CD4-positive, alpha-beta T cell treated with Interleukin-21 for 1 hour (primary cell): Measurements from ENCODE around the gene BLM.
"Not testable (repeated sequence)": the region's sequence is repeated elsewhere in the genome, so short reads cannot be mapped to it uniquely, and the experiment has no call there.

Source experiments
- DNase-seq: peaks from one replicate; pipeline ENCODE4 v3.0.0-alpha.2; 2020

BLM gene

GRCh38 chr15:90716976-90717821 lies at the start of gene BLM:
Gene BLM, plus strand, starts transcription at chr15:90717346. Its CDS starts 30,047 bp downstream, at chr15:90747393.
- DNase-seq, result peak; percentile 97

- DNase-seq, result not testable (repeated sequence)
Observed at GRCh38 chr15:90667755-90668345, 49.3 kb upstream of the BLM start.

- DNase-seq, result not testable (repeated sequence)
Observed at GRCh38 chr15:90670631-90671030, 46.5 kb upstream of the BLM start.

GRCh38 chr15:90671216-90671615 lies 45.9 kb upstream of the BLM start:
- no peak for DNase-seq

- DNase-seq, result not testable (repeated sequence)
Observed at GRCh38 chr15:90673357-90673756, 43.8 kb upstream of the BLM start.

- no peak for DNase-seq
Observed at GRCh38 chr15:90674476-90674875, 42.7 kb upstream of the BLM start.

- DNase-seq, result no peak
Observed at GRCh38 chr15:90675464-90675863, 41.7 kb upstream of the BLM start.

- peak; percentile 39 for DNase-seq
Observed at GRCh38 chr15:90677807-90678790, 39.0 kb upstream of the BLM start.

GRCh38 chr15:90679959-90680358 lies 37.2 kb upstream of the BLM start:
- no peak for DNase-seq

GRCh38 chr15:90680371-90680935 lies 36.7 kb upstream of the BLM start:
- no peak for DNase-seq

GRCh38 chr15:90681056-90681455 lies 36.1 kb upstream of the BLM start:
- no peak for DNase-seq

GRCh38 chr15:90681480-90681879 lies 35.7 kb upstream of the BLM start:
- no peak for DNase-seq

GRCh38 chr15:90683371-90683770 lies 33.8 kb upstream of the BLM start:
- no peak for DNase-seq

GRCh38 chr15:90683876-90684275 lies 33.3 kb upstream of the BLM start:
- no peak for DNase-seq

- DNase-seq, result no peak
Observed at GRCh38 chr15:90684281-90684680, 32.9 kb upstream of the BLM start.

GRCh38 chr15:90685591-90686434 lies 31.3 kb upstream of the BLM start:
- DNase-seq, result no peak

GRCh38 chr15:90686435-90687218 lies 30.5 kb upstream of the BLM start:
- peak; percentile 41 for DNase-seq

GRCh38 chr15:90689326-90689961 lies 27.7 kb upstream of the BLM start:
- DNase-seq, result not testable (repeated sequence)

- no peak for DNase-seq
Observed at GRCh38 chr15:90690585-90690984, 26.6 kb upstream of the BLM start.

- DNase-seq, result no peak
Observed at GRCh38 chr15:90691369-90691768, 25.8 kb upstream of the BLM start.
